HEK293 (cell line): Measurements from ENCODE around the gene TRIM2.

ENCODE experiments used
- CTCF ChIA-PET: fragments of 350-600 bp; formaldehyde crosslinking; extraction: SDS; loops from one replicate; lab custom pipeline; 2021; ENCODE audit warnings: antibody characterized with exemption; lab: Yijun Ruan, JAX
- POLR2A ChIA-PET: fragments of 300-600 bp; formaldehyde crosslinking; extraction: SDS; loops from one replicate; lab custom pipeline; 2020; ENCODE audit warnings: antibody characterized with exemption, inconsistent platforms; lab: Yijun Ruan, JAX
- H3K27ac ChIP-seq: fragments of 200-500 bp; sonication (Bioruptor generic); 2 replicates; pipeline ENCODE4 v1.5.1; 2014; ENCODE audit warnings: low read depth, low read length, control low read depth, inconsistent platforms; ENCODE audit errors: extremely low read depth
- H3K36me3 ChIP-seq, 2 experiments: fragments of 200-500 bp in 1 of 2; sonication (Bioruptor generic) in 1 of 2; 1 replicate in 1 of 2; 2 replicates in 1 of 2; pipeline ENCODE4 v1.5.1; 2014 to 2017; ENCODE audit warnings: inconsistent platforms in 2 of 2, low read length in 2 of 2; ENCODE audit not compliant: control insufficient read depth in 2 of 2, insufficient read depth in 1 of 2
- H3K4me1 ChIP-seq: fragments of 200-500 bp; sonication (Bioruptor generic); 2 replicates; pipeline ENCODE4 v1.5.1; 2014; ENCODE audit warnings: mild to moderate bottlenecking, low read length, inconsistent platforms; ENCODE audit not compliant: control insufficient read depth, insufficient read depth
- H3K4me3 ChIP-seq: 2 replicates; pipeline ENCODE4 v1.5.1; 2011; ENCODE audit warnings: low read depth, mild to moderate bottlenecking, control low read depth, low read length, moderate library complexity
- H3K9me3 ChIP-seq: fragments of 200-500 bp; sonication (Bioruptor generic); 2 replicates; pipeline ENCODE4 v1.5.1; 2014; ENCODE audit warnings: low read depth, low read length, inconsistent platforms; ENCODE audit not compliant: control insufficient read depth, insufficient read depth
- FEZF1 ChIP-seq: fragments of 450-650 bp; formaldehyde crosslinking; IDR thresholded peaks from 2 replicates; pipeline ENCODE4 v1.5.1; 2016; ENCODE audit warnings: missing biosample characterization, missing genetic modification characterization
- GFI1B ChIP-seq: fragments of 450-650 bp; formaldehyde crosslinking; IDR thresholded peaks from 2 replicates; pipeline ENCODE4 v1.5.1; 2016; ENCODE audit warnings: missing biosample characterization, missing genetic modification characterization
- GLI2 ChIP-seq: fragments of 450-650 bp; formaldehyde crosslinking; IDR thresholded peaks from 2 replicates; pipeline ENCODE4; 2017; ENCODE audit warnings: missing biosample characterization, missing genetic modification characterization, low read depth, borderline replicate concordance
- MYNN ChIP-seq: fragments of 450-650 bp; formaldehyde crosslinking; IDR thresholded peaks from 2 replicates; pipeline ENCODE4 v1.5.1; 2016; ENCODE audit warnings: missing biosample characterization, missing genetic modification characterization, borderline replicate concordance
- OVOL3 ChIP-seq: fragments of 450-650 bp; formaldehyde crosslinking; IDR thresholded peaks from 2 replicates; pipeline ENCODE4 v1.5.1; 2016; ENCODE audit warnings: missing biosample characterization, missing genetic modification characterization
- PATZ1 ChIP-seq: fragments of 450-650 bp; formaldehyde crosslinking; IDR thresholded peaks from 2 replicates; pipeline ENCODE4 v1.5.1; 2016; ENCODE audit warnings: missing biosample characterization, missing genetic modification characterization
- REST ChIP-seq: fragments of 450-650 bp; formaldehyde crosslinking; IDR thresholded peaks from 2 replicates; pipeline ENCODE4 v1.5.1; 2016; ENCODE audit warnings: missing biosample characterization, missing genetic modification characterization
- SALL2 ChIP-seq: fragments of 450-650 bp; formaldehyde crosslinking; IDR thresholded peaks from 2 replicates; pipeline ENCODE4 v1.5.0; 2017; ENCODE audit warnings: missing biosample characterization, mild to moderate bottlenecking, missing genetic modification characterization, borderline replicate concordance
- SCRT2 ChIP-seq: fragments of 450-650 bp; formaldehyde crosslinking; IDR thresholded peaks from 2 replicates; pipeline ENCODE4 v1.5.1; 2016; ENCODE audit warnings: missing biosample characterization, missing genetic modification characterization
- SP2 ChIP-seq: fragments of 450-650 bp; formaldehyde crosslinking; IDR thresholded peaks from 2 replicates; pipeline ENCODE4 v1.5.1; 2016; ENCODE audit warnings: missing biosample characterization, missing genetic modification characterization
- TSHZ1 ChIP-seq: fragments of 450-650 bp; formaldehyde crosslinking; IDR thresholded peaks from 2 replicates; pipeline ENCODE4 v1.5.1; 2016; ENCODE audit warnings: missing biosample characterization, missing genetic modification characterization, borderline replicate concordance
- ZBTB49 ChIP-seq: fragments of 450-650 bp; formaldehyde crosslinking; IDR thresholded peaks from 2 replicates; pipeline ENCODE4 v1.5.1; 2016; ENCODE audit warnings: missing biosample characterization, missing genetic modification characterization, low read depth
- ZBTB7A ChIP-seq: fragments of 450-650 bp; formaldehyde crosslinking; IDR thresholded peaks from 2 replicates; pipeline ENCODE4 v1.5.1; 2016; ENCODE audit warnings: low read depth, missing biosample characterization, missing genetic modification characterization
- ZFHX2 ChIP-seq: fragments of 450-650 bp; formaldehyde crosslinking; conservative IDR thresholded peaks from 2 replicates; pipeline ENCODE4 v1.5.1; 2016; ENCODE audit warnings: missing biosample characterization, missing genetic modification characterization
- ZNF112 ChIP-seq: fragments of 450-650 bp; formaldehyde crosslinking; IDR thresholded peaks from 2 replicates; pipeline ENCODE4 v1.5.0; 2017; ENCODE audit warnings: missing biosample characterization, missing genetic modification characterization
- ZNF121 ChIP-seq: fragments of 450-650 bp; formaldehyde crosslinking; IDR thresholded peaks from 2 replicates; pipeline ENCODE4 v1.5.1; 2016; ENCODE audit warnings: missing biosample characterization, missing genetic modification characterization
- ZNF18 ChIP-seq: fragments of 450-650 bp; formaldehyde crosslinking; IDR thresholded peaks from 2 replicates; pipeline ENCODE4 v1.5.1; 2016; ENCODE audit warnings: missing biosample characterization, missing genetic modification characterization
- ZNF184 ChIP-seq: fragments of 450-650 bp; IDR thresholded peaks from 2 replicates; pipeline ENCODE4 v1.5.1; 2018; ENCODE audit warnings: missing biosample characterization, mild to moderate bottlenecking, missing genetic modification characterization
- ZNF488 ChIP-seq: fragments of 450-650 bp; formaldehyde crosslinking; IDR thresholded peaks from 2 replicates; pipeline ENCODE4 v1.5.1; 2016; ENCODE audit warnings: missing biosample characterization, missing genetic modification characterization
- ZNF624 ChIP-seq: fragments of 450-650 bp; formaldehyde crosslinking; IDR thresholded peaks from 2 replicates; pipeline ENCODE4 v1.5.1; 2017; ENCODE audit warnings: missing biosample characterization, missing genetic modification characterization
- ZNF660 ChIP-seq: fragments of 450-650 bp; IDR thresholded peaks from 2 replicates; pipeline ENCODE4 v1.5.1; 2018; ENCODE audit warnings: missing biosample characterization, mild to moderate bottlenecking, missing genetic modification characterization
- ZNF837 ChIP-seq: fragments of 450-650 bp; formaldehyde crosslinking; IDR thresholded peaks from 2 replicates; pipeline ENCODE4 v1.5.1; 2016; ENCODE audit warnings: missing biosample characterization, missing genetic modification characterization
- ZSCAN4 ChIP-seq: fragments of 450-650 bp; formaldehyde crosslinking; IDR thresholded peaks from 2 replicates; pipeline ENCODE4 v1.5.1; 2017; ENCODE audit warnings: missing biosample characterization, missing genetic modification characterization

TRIM2 gene

GRCh38 chr4:153341575-153342090 is 137.4 kb downstream of the TRIM2 start:
- Histone ChIP-seq H3K4me3 (no peak overlapping the region), H3K27ac (no peak overlapping the region), H3K9me3 (no peaks in the 10 kb centered on the region), H3K36me3 (peaks cover 0 to 4% of the 10 kb centered on the region in 2 experiments; a peak in 1 of 3 replicates), H3K4me1 (no peaks in the 10 kb centered on the region)
- POLR2A ChIA-PET: no interaction called here
- CTCF ChIA-PET: interaction anchor here (0.6 to 1.3 kb wide), 6 partner anchors 19 to 400 kb away, joined by 3 to 7 read pairs (median 3); no protein-coding TSS in a partner anchor
- TF ChIP-seq ZNF18 (tag by site-specific recombination) (no peak), GLI2 (tag by site-specific recombination) (no peak), ZNF660 (tag by site-specific recombination) (0 out of 2 replicates have a peak, but pooled peaks have one; percentile 32), ZNF488 (tag by site-specific recombination) (no peak), PATZ1 (no peak), ZNF624 (tag by site-specific recombination) (no peak), TSHZ1 (no peak), ZSCAN4 (tag by site-specific recombination) (no peak), ZNF121 (tag by site-specific recombination) (no peak), ZNF112 (tag by site-specific recombination) (no peak), SP2 (peak; percentile 41), SCRT2 (tag by site-specific recombination) (0 out of 2 replicates have a peak, but pooled peaks have one; percentile 47), REST (tag by site-specific recombination) (no peak), ZBTB49 (no peak), GFI1B (no peak), SALL2 (tag by site-specific recombination) (no peak), ZNF184 (no peak), ZBTB7A (tag by site-specific recombination) (no peak), ZNF837 (tag by site-specific recombination) (no peak), MYNN (tag by site-specific recombination) (no peak), FEZF1 (tag by site-specific recombination) (no peak), ZFHX2 (tag by site-specific recombination) (no peak), OVOL3 (no peak)
